ENCODE measurements around the gene FOLR1. TPM values are rescaled to one million over a fixed set of nuclear protein-coding genes. Genes with fewer than 3 reads are reported as not detected.
A peak's percentile ranks its signal among the peaks of the same experiment; 100 is the strongest.

FOLR1 gene
- total and polyA plus RNA-seq, 2 donors (not counting 1 experiment from before 2014, with no cell fraction given), result 0.15 TPM; not detected in 1

DNA sequence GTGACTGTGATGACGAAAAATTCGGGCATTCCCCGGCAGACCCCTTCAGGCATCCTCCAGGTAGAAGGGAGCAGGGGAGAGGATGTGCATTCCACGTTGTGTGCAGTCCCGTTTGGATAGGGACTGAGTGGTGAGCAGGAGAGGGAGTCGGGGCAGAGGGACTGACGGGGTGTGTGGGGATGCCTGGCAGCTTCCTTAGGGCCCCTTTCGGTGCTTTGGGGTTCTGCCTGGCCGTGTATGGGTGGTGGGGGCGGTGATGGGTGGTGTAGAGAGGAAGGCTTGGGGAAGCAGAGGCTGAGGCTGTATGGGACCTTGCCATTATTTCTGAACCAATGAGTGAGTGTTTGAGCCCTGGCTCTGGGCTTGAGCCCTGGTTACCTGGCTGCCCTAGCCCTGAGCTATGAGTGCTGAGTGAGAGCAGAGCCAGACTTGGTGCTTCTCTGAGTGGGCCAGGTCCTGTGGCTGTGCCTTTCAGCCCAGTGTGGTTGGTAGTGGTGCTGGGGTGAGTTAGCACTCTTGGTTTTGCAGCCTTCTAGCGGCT lies 33.5 kb downstream of the FOLR1 start:
- Histone ChIP-seq H3K79me2 (ENCODE audit: control insufficient read depth, insufficient read depth, low read length) (peaks cover 31% of the 10 kb centered on the region), H3K9ac (ENCODE audit: insufficient read depth, low read length) (peak overlapping the region; percentile 67), H3K27me3 (ENCODE audit: control insufficient read depth, insufficient read depth, low read length) (no peaks in the 10 kb centered on the region), H3K4me1 (ENCODE audit: control insufficient read depth, extremely low read depth, insufficient read depth, low read length) (peaks cover 10% of the 10 kb centered on the region), H3K9me3 (ENCODE audit: control insufficient read depth, insufficient read depth, low read depth, low read length) (no peaks in the 10 kb centered on the region), H3K36me3 (ENCODE audit: control insufficient read depth, insufficient read depth, low read length) (peaks cover 27% of the 10 kb centered on the region), H3K4me2 (ENCODE audit: extremely low read depth, insufficient read depth, low read length) (peak overlapping the region; percentile 100), H3K27ac (ENCODE audit: insufficient read depth, low read length) (peak overlapping the region; percentile 43), H4K20me1 (ENCODE audit: control insufficient read depth, extremely low read depth, insufficient read depth, low read length) (peaks cover 2% of the 10 kb centered on the region), H3K4me3 (replicated peaks in 1 of 4; ENCODE audit: control extremely low read depth in 1 of 4, insufficient read depth in 1 of 4, low read depth in 3 of 4, low read length in 4 of 4) (peak overlapping the region; percentile 79 to 96 (median 86)), H2AFZ (ENCODE audit: low read length) (no peak overlapping the region)
- DNase-seq (ENCODE audit: low read depth in 2 of 2), result no peak
- no peak for TF ChIP-seq EZH2 (IDR thresholded peaks at IDR 0.05; ENCODE audit: low read length, missing control alignments)
- TF ChIP-seq, protein P1, sequence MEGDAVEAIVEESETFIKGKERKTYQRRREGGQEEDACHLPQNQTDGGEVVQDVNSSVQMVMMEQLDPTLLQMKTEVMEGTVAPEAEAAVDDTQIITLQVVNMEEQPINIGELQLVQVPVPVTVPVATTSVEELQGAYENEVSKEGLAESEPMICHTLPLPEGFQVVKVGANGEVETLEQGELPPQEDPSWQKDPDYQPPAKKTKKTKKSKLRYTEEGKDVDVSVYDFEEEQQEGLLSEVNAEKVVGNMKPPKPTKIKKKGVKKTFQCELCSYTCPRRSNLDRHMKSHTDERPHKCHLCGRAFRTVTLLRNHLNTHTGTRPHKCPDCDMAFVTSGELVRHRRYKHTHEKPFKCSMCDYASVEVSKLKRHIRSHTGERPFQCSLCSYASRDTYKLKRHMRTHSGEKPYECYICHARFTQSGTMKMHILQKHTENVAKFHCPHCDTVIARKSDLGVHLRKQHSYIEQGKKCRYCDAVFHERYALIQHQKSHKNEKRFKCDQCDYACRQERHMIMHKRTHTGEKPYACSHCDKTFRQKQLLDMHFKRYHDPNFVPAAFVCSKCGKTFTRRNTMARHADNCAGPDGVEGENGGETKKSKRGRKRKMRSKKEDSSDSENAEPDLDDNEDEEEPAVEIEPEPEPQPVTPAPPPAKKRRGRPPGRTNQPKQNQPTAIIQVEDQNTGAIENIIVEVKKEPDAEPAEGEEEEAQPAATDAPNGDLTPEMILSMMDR (conservative IDR thresholded peaks at IDR 0.05 in 1 of 2, IDR thresholded peaks at IDR 0.05 in 1 of 2; ENCODE audit: low read depth in 1 of 2, low read length in 2 of 2), result no peak

DNA sequence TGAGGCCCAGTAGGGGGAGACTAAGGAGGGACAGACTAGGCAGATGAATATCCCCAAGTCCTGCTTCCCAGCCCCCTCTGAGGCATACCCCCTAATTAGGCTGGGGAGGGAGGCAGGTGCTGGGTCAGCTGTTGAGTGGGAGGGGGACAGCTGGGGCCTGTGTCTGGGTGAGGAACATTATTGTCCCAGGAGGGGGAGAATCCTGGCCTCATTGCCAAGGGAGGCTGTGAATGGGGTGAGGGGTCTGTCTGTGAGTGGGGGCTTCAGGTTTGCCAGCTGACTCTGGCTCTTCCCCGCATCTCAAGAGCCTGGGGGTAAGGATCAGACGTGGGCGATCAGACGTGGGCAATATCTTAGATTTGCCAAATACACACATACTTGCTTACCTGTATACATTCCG lies 34.8 kb downstream of the FOLR1 start:
- Histone ChIP-seq H3K27me3 (ENCODE audit: control insufficient read depth, insufficient read depth, low read length) (no peaks in the 10 kb centered on the region), H3K4me3 (replicated peaks in 1 of 4; ENCODE audit: control extremely low read depth in 1 of 4, insufficient read depth in 1 of 4, low read depth in 3 of 4, low read length in 4 of 4) (peak overlapping the region in 1 of 4 experiments; percentile 20), H3K79me2 (ENCODE audit: control insufficient read depth, insufficient read depth, low read length) (peaks cover 31% of the 10 kb centered on the region), H3K4me2 (ENCODE audit: extremely low read depth, insufficient read depth, low read length) (no peak overlapping the region), H2AFZ (ENCODE audit: low read length) (no peak overlapping the region), H3K27ac (ENCODE audit: insufficient read depth, low read length) (no peak overlapping the region), H3K36me3 (ENCODE audit: control insufficient read depth, insufficient read depth, low read length) (peaks cover 35% of the 10 kb centered on the region), H3K4me1 (ENCODE audit: control insufficient read depth, extremely low read depth, insufficient read depth, low read length) (peaks cover 10% of the 10 kb centered on the region), H3K9me3 (ENCODE audit: control insufficient read depth, insufficient read depth, low read depth, low read length) (no peaks in the 10 kb centered on the region), H4K20me1 (ENCODE audit: control insufficient read depth, extremely low read depth, insufficient read depth, low read length) (peaks cover 2% of the 10 kb centered on the region), H3K9ac (ENCODE audit: insufficient read depth, low read length) (no peak overlapping the region)
- no peak for DNase-seq (ENCODE audit: low read depth in 2 of 2)
- no peak for TF ChIP-seq EZH2 (IDR thresholded peaks at IDR 0.05; ENCODE audit: low read length, missing control alignments)
- TF ChIP-seq, protein P1 (conservative IDR thresholded peaks at IDR 0.05 in 1 of 2, IDR thresholded peaks at IDR 0.05 in 1 of 2; ENCODE audit: low read depth in 1 of 2, low read length in 2 of 2), result no peak

DNA sequence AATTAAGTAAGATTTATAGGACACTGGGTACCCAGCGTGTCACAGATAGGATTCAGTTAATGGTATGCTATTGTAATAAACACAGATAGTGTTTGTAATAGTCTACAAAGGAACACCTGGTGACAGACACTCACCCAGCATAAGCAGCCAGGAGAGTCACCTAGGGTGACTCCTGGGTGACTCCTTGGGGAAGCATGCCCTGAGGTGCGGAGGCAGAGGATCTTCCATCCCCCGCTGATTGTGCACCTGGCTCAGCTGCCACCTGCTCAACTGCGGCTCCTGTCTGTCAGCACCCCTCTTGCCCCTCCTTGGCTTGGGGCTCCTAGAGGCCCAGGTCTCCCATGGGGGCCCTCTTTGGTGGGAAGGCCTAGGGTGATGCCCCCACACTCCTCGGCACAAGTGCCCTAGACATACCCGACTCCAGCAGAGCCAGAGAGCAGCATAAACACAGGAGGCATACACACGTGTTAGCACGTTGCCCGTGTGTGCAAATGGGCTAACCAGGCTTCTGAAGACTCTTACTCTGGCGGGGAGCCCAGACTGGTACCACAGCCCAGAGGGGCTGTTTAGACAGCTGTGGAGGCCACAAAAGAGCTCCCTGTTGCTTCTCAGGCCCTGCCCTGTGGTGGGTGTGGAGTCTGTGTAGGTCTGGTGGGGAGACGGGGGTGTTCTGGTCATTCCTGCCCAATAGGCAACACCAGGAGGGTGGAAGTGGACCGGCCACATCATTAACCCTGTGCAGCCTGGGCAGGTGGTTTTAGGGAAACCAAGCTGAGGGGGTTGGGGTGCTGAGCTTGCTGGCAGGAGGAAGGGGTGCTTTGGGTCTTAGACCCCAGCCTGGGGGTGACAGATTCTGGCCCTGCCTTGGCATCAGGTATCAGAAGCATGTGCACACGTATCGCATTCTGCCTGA lies 35.6 kb downstream of the FOLR1 start:
- H3K79me2 ChIP-seq (ENCODE audit: control insufficient read depth, insufficient read depth, low read length), result peaks cover 31% of the 10 kb centered on the region
- H3K4me2 ChIP-seq (ENCODE audit: extremely low read depth, insufficient read depth, low read length), result no peak overlapping the region
- H2AFZ ChIP-seq (ENCODE audit: low read length), result no peak overlapping the region
- no peaks in the 10 kb centered on the region for H3K27me3 ChIP-seq (ENCODE audit: control insufficient read depth, insufficient read depth, low read length)
- peaks cover 8% of the 10 kb centered on the region for H3K4me1 ChIP-seq (ENCODE audit: control insufficient read depth, extremely low read depth, insufficient read depth, low read length)
- DNase-seq (ENCODE audit: low read depth in 2 of 2), result peak; percentile 50 to 75
- no peaks in the 10 kb centered on the region for H3K9me3 ChIP-seq (ENCODE audit: control insufficient read depth, insufficient read depth, low read depth, low read length)
- no peak overlapping the region for H3K9ac ChIP-seq (ENCODE audit: insufficient read depth, low read length)
- H3K27ac ChIP-seq (ENCODE audit: insufficient read depth, low read length), result no peak overlapping the region
- H3K4me3 ChIP-seq (replicated peaks in 1 of 4; ENCODE audit: control extremely low read depth in 1 of 4, insufficient read depth in 1 of 4, low read depth in 3 of 4, low read length in 4 of 4), result no peak overlapping the region
- no peak for TF ChIP-seq EZH2 (IDR thresholded peaks at IDR 0.05; ENCODE audit: low read length, missing control alignments)
- TF ChIP-seq, protein P1 (conservative IDR thresholded peaks at IDR 0.05 in 1 of 2, IDR thresholded peaks at IDR 0.05 in 1 of 2; ENCODE audit: low read depth in 1 of 2, low read length in 2 of 2), result no peak
- H4K20me1 ChIP-seq (ENCODE audit: control insufficient read depth, extremely low read depth, insufficient read depth, low read length), result peaks cover 2% of the 10 kb centered on the region
- peaks cover 43% of the 10 kb centered on the region for H3K36me3 ChIP-seq (ENCODE audit: control insufficient read depth, insufficient read depth, low read length)
